ENCODE measurements around the gene PIAS1.
"Not testable (repeated sequence)": the region's sequence is repeated elsewhere in the genome, so short reads cannot be mapped to it uniquely, and the experiment has no call there.

Gene PIAS1

GRCh38 chr15:68053701-68054627 is at the start of gene PIAS1:
TSS of gene PIAS1 (plus strand) at chr15:68054315. CDS start at chr15:68054327, 12 bp downstream.
- peak; percentile 89 to 99 (median 95) for DNase-seq
- intact Hi-C loops (cut with DNase I): loop anchor here (2.0 to 10.0 kb wide), 3 partner anchors 141 to 532 kb away; partner anchors contain the start of gene C15orf61

DNA sequence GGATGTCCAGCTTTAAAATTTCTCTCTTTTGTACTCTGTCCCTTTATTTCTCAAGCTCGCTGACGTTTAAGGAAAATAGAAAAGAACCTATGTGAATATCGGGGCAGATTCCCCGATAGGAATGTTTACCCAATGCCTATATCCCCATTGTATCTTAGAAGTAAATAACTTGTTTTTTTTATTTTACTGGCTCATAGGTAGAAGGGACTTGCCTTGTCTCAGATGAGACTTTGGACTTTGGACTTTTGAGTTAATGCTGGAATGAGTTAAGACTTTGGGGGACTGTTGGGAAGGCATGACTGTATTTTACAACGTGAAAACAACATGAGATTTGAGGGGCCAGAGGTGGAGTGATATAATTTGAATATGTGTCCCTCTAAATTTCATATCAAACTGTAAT is 46.5 kb upstream of the PIAS1 start:
- DNase-seq; intact Hi-C loops (cut with DNase I): not testable (repeated sequence)

GRCh38 chr15:68010361-68011153 is 43.6 kb upstream of the PIAS1 start:
- intact Hi-C loops (cut with DNase I): no loop called here

DNA sequence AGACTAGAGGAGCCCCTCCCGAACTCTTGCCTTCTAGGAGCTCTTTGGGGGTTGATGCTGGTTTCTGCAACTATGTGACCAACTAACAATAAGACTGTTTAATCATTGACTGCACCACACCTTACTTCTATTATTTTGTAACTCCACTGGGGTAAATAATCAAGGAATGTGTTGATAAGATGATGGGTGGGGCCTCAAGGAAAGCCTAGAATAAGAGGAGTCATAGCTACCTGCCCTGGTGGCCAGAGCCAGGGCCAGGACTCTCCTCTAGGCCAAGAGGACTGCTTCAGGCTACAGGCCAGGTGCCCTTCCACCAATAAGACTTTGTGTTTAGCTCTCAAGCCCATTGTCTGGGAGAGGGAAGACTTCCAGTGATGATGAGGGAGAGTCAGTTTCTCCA is 41.2 kb upstream of the PIAS1 start:
- intact Hi-C loops (cut with DNase I): no loop called here
- DNase-seq: no peak

More at GRCh38 chr15:68010361-68011153, 43.6 kb upstream of the PIAS1 start:
- DNase-seq: no peak

GRCh38 chr15:68014219-68014618 is 39.9 kb upstream of the PIAS1 start:
- no peak for DNase-seq
- intact Hi-C loops (cut with DNase I): no loop called here

DNA sequence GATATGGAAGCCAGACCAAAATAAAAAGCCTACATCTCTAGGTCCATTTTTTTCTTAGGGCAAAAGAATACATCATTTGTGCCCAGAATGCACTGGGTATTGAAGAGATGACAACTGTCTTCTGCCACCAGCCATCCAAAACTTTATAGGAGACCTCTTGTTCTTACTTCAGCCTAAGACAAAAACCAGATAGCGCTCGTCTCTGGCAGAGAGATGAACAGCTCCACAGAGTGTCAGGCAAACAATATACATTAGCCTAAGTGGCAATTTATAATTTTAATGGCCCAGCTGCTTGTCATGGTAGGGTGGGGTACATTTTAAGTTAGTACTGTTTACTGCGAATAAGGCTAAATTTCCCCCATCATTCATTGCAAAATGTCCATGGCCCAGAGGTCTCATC is 38.9 kb upstream of the PIAS1 start:
- no peak for DNase-seq
- intact Hi-C loops (cut with DNase I): no loop called here

GRCh38 chr15:68017201-68017600 is 36.9 kb upstream of the PIAS1 start:
- intact Hi-C loops (cut with DNase I): no loop called here
- DNase-seq: no peak

DNA sequence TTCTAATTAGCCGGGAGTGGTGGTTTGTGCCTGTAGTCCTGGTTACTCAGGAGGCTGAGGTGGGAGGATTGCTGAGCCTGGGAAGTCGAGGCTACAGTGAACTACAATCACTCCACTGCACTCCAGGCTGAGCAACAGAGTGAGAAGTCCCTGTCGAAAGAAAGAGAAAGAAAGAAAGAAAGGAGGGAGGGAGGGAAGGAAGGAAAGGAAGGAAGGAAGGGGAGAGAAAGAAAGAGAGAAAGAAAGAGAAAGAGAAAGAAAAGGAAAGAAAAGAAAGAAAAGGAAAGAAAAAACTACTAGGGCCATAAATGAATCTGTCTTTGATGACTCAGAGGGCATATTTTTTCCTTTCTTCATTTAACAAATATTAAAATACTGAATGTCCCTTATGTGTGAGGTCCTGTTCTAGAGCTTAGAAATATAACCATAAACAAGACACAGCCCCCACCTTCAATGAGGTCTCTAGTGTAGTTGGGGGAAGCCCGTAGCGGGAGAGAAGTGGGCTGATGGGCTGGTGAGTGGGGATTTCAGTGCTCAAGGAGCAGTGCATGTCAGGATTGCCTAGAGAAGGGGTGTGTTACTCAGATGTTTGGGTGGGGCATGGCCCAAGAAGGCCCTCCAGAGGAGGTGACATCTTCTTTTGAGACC is 35.2 kb upstream of the PIAS1 start:
- intact Hi-C loops (cut with DNase I): no loop called here
- DNase-seq: no peak

- no peak for DNase-seq
- intact Hi-C loops (cut with DNase I): no loop called here
Observed at GRCh38 chr15:68019814-68020525, 34.1 kb upstream of the PIAS1 start.

DNA sequence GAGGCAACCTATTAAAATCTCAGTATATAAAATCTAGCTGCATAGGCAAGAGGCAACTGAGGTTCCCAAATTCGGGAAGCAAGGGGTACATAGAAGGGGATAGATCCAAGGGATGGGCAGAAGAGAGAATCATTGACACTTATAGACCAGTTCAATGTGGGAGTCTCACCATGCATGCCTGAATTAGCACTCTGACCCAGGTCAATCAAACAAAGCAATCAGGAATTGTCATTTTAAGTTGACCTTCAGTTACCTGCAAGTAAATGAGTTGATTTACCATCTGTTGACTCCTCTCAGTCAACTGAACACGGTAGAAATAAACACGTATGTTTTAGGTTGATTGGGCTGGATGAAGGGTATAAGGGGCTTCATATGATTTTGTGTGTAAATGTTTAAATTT is 33.4 kb upstream of the PIAS1 start:
- DNase-seq: no peak

GRCh38 chr15:68022061-68022460 is 32.1 kb upstream of the PIAS1 start:
- intact Hi-C loops (cut with DNase I): no loop called here
- peak in 1 of 10 donors; percentile 49 for DNase-seq

More for the DNA sequence above, 33.4 kb upstream of the PIAS1 start:
- intact Hi-C loops (cut with DNase I): no loop called here

DNA sequence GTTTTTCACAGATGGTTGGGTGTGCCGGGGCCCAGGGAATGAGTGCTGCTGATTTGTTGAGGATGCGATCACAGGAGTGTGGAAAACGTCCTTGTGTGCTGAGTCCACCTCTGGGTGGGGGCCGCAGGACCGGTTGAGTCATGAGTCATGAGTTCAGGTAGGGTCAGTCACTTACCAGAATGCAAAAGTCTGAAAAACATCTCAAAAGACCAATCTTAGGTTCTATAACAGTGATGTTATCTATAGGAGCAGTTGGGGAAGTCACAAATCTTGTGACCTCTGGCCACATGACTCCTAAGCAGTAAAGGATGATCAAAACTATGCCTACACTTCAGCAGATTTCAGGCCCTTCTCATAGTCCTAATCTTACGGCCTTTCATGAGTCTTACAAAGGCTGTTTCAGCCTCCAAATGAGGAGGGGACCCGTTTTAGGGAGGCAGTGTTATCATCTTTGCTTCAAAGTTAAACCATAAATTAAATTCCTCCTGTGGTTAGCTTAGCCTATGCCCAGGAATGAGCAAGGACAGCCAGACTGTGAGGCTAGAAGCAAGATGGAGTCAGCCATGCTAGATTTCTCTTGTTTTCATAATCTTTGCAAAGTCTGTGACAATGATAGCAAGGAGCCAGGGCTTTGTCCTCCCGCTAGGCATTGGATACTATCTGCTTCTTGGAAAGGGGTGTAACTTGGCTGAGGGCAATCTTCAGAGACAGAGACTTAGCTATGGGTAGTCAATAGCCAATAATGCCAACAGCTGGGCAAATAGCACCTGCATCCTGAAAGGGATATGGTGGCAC is 30.6 kb upstream of the PIAS1 start:
- intact Hi-C loops (cut with DNase I): no loop called here
- DNase-seq: peak in 1 of 10 donors; percentile 55

GRCh38 chr15:68025835-68026424 is 28.2 kb upstream of the PIAS1 start:
- no peak for DNase-seq
- intact Hi-C loops (cut with DNase I): no loop called here

DNA sequence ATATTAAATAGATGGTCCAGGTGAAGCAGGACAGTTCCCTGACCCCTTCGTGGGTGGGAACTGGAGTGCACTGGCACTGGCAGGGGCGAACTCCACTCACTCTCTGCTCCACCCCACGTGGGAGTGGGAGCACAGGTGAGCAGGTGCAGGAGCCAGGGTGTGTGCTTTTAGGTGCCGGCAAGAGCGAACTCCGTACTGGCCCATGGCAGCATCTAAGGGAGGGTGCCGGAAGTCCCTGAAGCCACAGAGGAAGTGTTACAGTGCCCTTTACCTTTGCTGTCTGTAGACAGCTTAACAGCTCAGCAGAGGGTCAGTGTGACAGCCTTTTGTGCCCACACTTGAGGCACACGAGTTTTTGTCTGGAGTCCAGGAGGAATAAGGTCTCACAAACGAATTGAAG is 26.7 kb upstream of the PIAS1 start:
- no peak for DNase-seq
- intact Hi-C loops (cut with DNase I): no loop called here

- intact Hi-C loops (cut with DNase I): no loop called here
- no peak for DNase-seq
Observed at GRCh38 chr15:68028137-68028887, 25.8 kb upstream of the PIAS1 start.

- intact Hi-C loops (cut with DNase I): no loop called here
- DNase-seq: no peak
Observed at GRCh38 chr15:68028888-68029207, 25.3 kb upstream of the PIAS1 start.

DNA sequence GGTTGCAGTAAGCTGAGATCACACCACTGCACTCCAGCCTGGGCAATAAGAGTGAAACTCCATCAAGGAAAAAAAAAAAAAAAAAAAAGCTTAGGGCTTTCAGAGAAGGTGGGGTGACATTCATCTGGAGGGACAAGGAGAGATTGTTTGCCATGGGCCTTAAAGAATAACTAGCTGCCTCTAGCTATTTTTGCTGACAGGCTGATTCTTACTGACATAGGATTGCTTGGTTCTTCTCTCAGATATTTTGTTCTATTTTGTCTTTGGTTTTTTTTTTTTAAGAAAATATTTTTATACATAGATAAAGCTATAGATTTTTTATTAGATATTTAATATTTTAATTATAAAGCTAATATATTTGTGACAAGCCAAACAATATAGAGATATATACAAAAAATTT is 24.2 kb upstream of the PIAS1 start:
- intact Hi-C loops (cut with DNase I): no loop called here
- DNase-seq: no peak

- intact Hi-C loops (cut with DNase I): no loop called here
- DNase-seq: no peak
Observed at GRCh38 chr15:68031404-68031803, 22.7 kb upstream of the PIAS1 start.
